Neural cell (in vitro differentiated cells): ENCODE data around the gene MREG. TPM values are rescaled to one million over a fixed set of nuclear protein-coding genes. Genes with fewer than 3 reads are reported as not detected.

ENCODE experiments used
- H2AFZ ChIP-seq: fragments of 200-600, 300-800 bp; sonication (generic), shearing (Covaris generic); 2 replicates; pipeline ENCODE4 v1.6.0; 2014; ENCODE audit warnings: low read depth, mild to moderate bottlenecking, antibody characterized with exemption, low read length, moderate library complexity
- H3F3A ChIP-seq: fragments of 200-600 bp; shearing (Covaris generic); 2 replicates; pipeline ENCODE4 v1.6.1; 2016; ENCODE audit warnings: mild to moderate bottlenecking, moderate library complexity, mixed read lengths, antibody characterized with exemption, low read length; ENCODE audit not compliant: insufficient read depth, poor library complexity, severe bottlenecking
- H3K27ac ChIP-seq: fragments of 200-600, 300-800 bp; sonication (generic), shearing (Covaris generic); 2 replicates; pipeline ENCODE4 v1.5.1; 2014; ENCODE audit warnings: mild to moderate bottlenecking, low read length, moderate library complexity
- H3K27me3 ChIP-seq: fragments of 300-800, 200-600 bp; sonication (generic), shearing (Covaris generic); 2 replicates; pipeline ENCODE4 v1.6.0; 2014; ENCODE audit warnings: mild to moderate bottlenecking, low read depth, low read length, moderate library complexity; ENCODE audit not compliant: insufficient read depth
- H3K36me3 ChIP-seq: fragments of 300-800, 200-600 bp; sonication (generic), shearing (Covaris generic); 2 replicates; pipeline ENCODE4 v1.5.1; 2014; ENCODE audit warnings: mild to moderate bottlenecking, antibody characterized with exemption, low read length, moderate library complexity; ENCODE audit not compliant: insufficient read depth
- H3K4me2 ChIP-seq: fragments of 300-800, 200-600 bp; sonication (generic), shearing (Covaris generic); 2 replicates; pipeline ENCODE4 v1.6.0; 2014; ENCODE audit warnings: mild to moderate bottlenecking, low read length
- H3K4me3 ChIP-seq: fragments of 300-800, 200-600 bp; sonication (generic), shearing (Covaris generic); 2 replicates; pipeline ENCODE4 v1.5.1; 2014; ENCODE audit warnings: mild to moderate bottlenecking, low read length, moderate library complexity
- H3K79me2 ChIP-seq: fragments of 200-600 bp; shearing (Covaris generic); replicated peaks from 2 replicates; pipeline ENCODE4 v1.6.0; 2014; ENCODE audit warnings: mild to moderate bottlenecking, low read length, moderate library complexity; ENCODE audit not compliant: insufficient read depth
- H3K9ac ChIP-seq: fragments of 300-800, 200-600 bp; sonication (generic), shearing (Covaris generic); 2 replicates; pipeline ENCODE4 v1.6.1; 2016; ENCODE audit warnings: mild to moderate bottlenecking, low read length, mixed read lengths
- H3K9me2 ChIP-seq: fragments of 200-600 bp; shearing (Covaris generic); 2 replicates; pipeline ENCODE4 v1.6.1; 2016; ENCODE audit warnings: mild to moderate bottlenecking, low read length, mixed read lengths; ENCODE audit not compliant: insufficient read depth
- H3K9me3 ChIP-seq: fragments of 200-600, 300-800 bp; sonication (generic), shearing (Covaris generic); 2 replicates; pipeline ENCODE4 v1.6.1; 2016; ENCODE audit warnings: mild to moderate bottlenecking, mixed run types, low read length, moderate library complexity, mixed read lengths
- H4K20me1 ChIP-seq: fragments of 200-600 bp; shearing (Covaris generic); 2 replicates; pipeline ENCODE4 v1.6.1; 2016; ENCODE audit warnings: mild to moderate bottlenecking, mixed run types; ENCODE audit not compliant: insufficient read depth
- EP300 ChIP-seq: fragments of 450-650 bp; conservative IDR thresholded peaks from 2 replicates; pipeline ENCODE4 v1.6.1; 2014; ENCODE audit warnings: antibody characterized with exemption, mild to moderate bottlenecking, moderate library complexity; ENCODE audit not compliant: poor library complexity, severe bottlenecking
- EZH2 ChIP-seq: fragments of 200-600, 300-800 bp; shearing (Covaris generic), sonication (generic); IDR thresholded peaks from 2 replicates; pipeline ENCODE4 v1.6.1; 2014; ENCODE audit warnings: antibody characterized with exemption, low read length, borderline replicate concordance, mild to moderate bottlenecking; ENCODE audit not compliant: insufficient read depth, poor library complexity, severe bottlenecking
- MXI1 ChIP-seq: fragments of 450-650 bp; conservative IDR thresholded peaks from 2 replicates; pipeline ENCODE4 v1.6.1; 2014; ENCODE audit warnings: antibody characterized with exemption, mild to moderate bottlenecking; ENCODE audit not compliant: poor library complexity, severe bottlenecking
- POLR2AphosphoS5 ChIP-seq: IDR thresholded peaks from 2 replicates; pipeline ENCODE4 v1.6.1; 2012
- RAD21 ChIP-seq: fragments of 450-650 bp; conservative IDR thresholded peaks from 2 replicates; pipeline ENCODE4 v1.6.1; 2014; ENCODE audit warnings: antibody characterized with exemption, mild to moderate bottlenecking, moderate library complexity
- SMC3 ChIP-seq: fragments of 450-650 bp; conservative IDR thresholded peaks from 2 replicates; pipeline ENCODE4 v1.6.1; 2014; ENCODE audit warnings: antibody characterized with exemption, mild to moderate bottlenecking, moderate library complexity; ENCODE audit not compliant: poor library complexity
- TAF1 ChIP-seq: IDR thresholded peaks from 2 replicates; pipeline ENCODE4 v1.6.1; 2012; ENCODE audit warnings: low read depth
- polyA plus RNA-seq: library from polyadenylated mRNA; depleted of rRNA; stranded (reverse); fragments of >200 nt; gene quantifications from 2 replicates; pipeline ENCODE4 v1.2.3, GENCODE V29; 2014
- TF ChIP-seq, protein P1 (sequence below): IDR thresholded peaks from 2 replicates; pipeline ENCODE4 v1.6.1; 2012; ENCODE audit warnings: borderline replicate concordance
- TF ChIP-seq, protein P2 (sequence below): fragments of 450-650 bp; IDR thresholded peaks from 2 replicates; pipeline ENCODE4 v1.5.1; 2014; ENCODE audit warnings: antibody characterized with exemption, mild to moderate bottlenecking, moderate library complexity; ENCODE audit not compliant: poor library complexity, severe bottlenecking

The MREG gene
- polyA plus RNA-seq, 1 donor from 2014 or later, result 9.1 TPM

DNA sequence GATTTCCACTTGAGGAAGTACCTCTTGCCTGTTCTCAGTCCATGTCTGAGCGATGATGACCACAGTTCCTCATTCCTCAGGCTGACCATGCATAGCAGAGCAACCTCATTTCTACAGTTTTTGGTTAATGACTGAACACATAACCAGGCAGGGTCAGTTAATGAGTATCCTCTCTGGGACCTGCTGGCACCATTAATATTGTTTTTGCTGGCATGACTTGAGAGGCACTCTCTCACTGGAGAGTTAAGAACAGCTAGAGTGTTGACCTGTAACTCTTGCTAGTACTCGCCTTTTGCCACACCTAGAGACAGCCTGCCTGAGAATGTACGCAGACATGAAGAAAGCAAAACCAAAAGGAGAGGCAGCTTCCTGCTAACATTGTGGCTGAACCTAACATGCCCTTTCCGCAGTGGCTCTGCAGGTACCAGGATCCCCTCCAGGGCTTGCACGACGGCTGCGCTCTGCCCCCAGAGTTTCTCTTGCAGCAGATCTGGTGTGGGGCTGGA, 44.4 kb upstream of the MREG start:
- Histone ChIP-seq H3K4me2 (no peak overlapping the region), H3K79me2 (no peaks in the 10 kb centered on the region), H3F3A (no peaks in the 10 kb centered on the region), H3K27me3 (no peaks in the 10 kb centered on the region), H3K9me3 (no peaks in the 10 kb centered on the region), H3K9ac (no peak overlapping the region), H3K4me3 (no peak overlapping the region), H4K20me1 (no peaks in the 10 kb centered on the region), H3K27ac (no peak overlapping the region), H3K36me3 (peaks cover 10% of the 10 kb centered on the region), H2AFZ (no peak overlapping the region), H3K9me2 (no peaks in the 10 kb centered on the region)
- TF ChIP-seq, protein P1, sequence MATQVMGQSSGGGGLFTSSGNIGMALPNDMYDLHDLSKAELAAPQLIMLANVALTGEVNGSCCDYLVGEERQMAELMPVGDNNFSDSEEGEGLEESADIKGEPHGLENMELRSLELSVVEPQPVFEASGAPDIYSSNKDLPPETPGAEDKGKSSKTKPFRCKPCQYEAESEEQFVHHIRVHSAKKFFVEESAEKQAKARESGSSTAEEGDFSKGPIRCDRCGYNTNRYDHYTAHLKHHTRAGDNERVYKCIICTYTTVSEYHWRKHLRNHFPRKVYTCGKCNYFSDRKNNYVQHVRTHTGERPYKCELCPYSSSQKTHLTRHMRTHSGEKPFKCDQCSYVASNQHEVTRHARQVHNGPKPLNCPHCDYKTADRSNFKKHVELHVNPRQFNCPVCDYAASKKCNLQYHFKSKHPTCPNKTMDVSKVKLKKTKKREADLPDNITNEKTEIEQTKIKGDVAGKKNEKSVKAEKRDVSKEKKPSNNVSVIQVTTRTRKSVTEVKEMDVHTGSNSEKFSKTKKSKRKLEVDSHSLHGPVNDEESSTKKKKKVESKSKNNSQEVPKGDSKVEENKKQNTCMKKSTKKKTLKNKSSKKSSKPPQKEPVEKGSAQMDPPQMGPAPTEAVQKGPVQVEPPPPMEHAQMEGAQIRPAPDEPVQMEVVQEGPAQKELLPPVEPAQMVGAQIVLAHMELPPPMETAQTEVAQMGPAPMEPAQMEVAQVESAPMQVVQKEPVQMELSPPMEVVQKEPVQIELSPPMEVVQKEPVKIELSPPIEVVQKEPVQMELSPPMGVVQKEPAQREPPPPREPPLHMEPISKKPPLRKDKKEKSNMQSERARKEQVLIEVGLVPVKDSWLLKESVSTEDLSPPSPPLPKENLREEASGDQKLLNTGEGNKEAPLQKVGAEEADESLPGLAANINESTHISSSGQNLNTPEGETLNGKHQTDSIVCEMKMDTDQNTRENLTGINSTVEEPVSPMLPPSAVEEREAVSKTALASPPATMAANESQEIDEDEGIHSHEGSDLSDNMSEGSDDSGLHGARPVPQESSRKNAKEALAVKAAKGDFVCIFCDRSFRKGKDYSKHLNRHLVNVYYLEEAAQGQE, result no peak
- TF ChIP-seq EP300 (no peak), SMC3 (no peak), EZH2 (no peak), TAF1 (no peak), MXI1 (no peak), RAD21 (no peak), POLR2AphosphoS5 (no peak)
- TF ChIP-seq, protein P2, sequence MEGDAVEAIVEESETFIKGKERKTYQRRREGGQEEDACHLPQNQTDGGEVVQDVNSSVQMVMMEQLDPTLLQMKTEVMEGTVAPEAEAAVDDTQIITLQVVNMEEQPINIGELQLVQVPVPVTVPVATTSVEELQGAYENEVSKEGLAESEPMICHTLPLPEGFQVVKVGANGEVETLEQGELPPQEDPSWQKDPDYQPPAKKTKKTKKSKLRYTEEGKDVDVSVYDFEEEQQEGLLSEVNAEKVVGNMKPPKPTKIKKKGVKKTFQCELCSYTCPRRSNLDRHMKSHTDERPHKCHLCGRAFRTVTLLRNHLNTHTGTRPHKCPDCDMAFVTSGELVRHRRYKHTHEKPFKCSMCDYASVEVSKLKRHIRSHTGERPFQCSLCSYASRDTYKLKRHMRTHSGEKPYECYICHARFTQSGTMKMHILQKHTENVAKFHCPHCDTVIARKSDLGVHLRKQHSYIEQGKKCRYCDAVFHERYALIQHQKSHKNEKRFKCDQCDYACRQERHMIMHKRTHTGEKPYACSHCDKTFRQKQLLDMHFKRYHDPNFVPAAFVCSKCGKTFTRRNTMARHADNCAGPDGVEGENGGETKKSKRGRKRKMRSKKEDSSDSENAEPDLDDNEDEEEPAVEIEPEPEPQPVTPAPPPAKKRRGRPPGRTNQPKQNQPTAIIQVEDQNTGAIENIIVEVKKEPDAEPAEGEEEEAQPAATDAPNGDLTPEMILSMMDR, result no peak

DNA sequence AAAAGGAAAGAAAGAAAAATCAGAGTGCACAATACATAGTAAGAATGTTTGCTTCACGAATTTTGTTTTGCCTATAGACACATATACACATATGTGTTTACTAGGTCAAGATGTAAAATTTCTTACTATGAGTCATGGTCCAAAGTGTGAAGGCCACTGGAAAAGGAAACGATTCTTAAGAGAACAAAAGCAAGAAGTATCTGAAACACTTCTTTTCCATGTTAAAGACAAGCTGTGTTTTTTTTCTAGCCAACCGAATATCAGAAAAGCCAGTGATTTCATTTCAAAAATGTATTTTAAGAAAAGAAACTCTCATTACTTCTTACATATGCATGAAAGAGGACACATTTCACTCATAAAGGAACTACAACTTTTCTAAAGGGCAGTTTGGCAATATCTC, 43.4 kb upstream of the MREG start:
- H3K4me2 ChIP-seq, result no peak overlapping the region

More for the DNA sequence above, 43.4 kb upstream of the MREG start:
- Histone ChIP-seq H4K20me1 (no peaks in the 10 kb centered on the region), H3K4me3 (no peak overlapping the region), H3K36me3 (peaks cover 10% of the 10 kb centered on the region), H3K9me2 (no peaks in the 10 kb centered on the region), H3K9ac (no peak overlapping the region), H3K9me3 (no peaks in the 10 kb centered on the region), H3F3A (no peaks in the 10 kb centered on the region), H3K27me3 (no peaks in the 10 kb centered on the region), H2AFZ (no peak overlapping the region), H3K27ac (no peak overlapping the region), H3K79me2 (no peaks in the 10 kb centered on the region)
- TF ChIP-seq MXI1, result no peak
- TF ChIP-seq, protein P2, result no peak
- TF ChIP-seq, protein P1, result no peak
- TF ChIP-seq EP300, result no peak
- TF ChIP-seq POLR2AphosphoS5, result no peak
- TF ChIP-seq TAF1, result no peak
- TF ChIP-seq EZH2, result no peak
- TF ChIP-seq SMC3, result no peak
- TF ChIP-seq RAD21, result no peak
